Fibroblast of lung (primary cell): ENCODE measurements around the gene RASGRF2. TPM values are rescaled to one million over a fixed set of nuclear protein-coding genes. Genes with fewer than 3 reads are reported as not detected.
"Not testable (repeated sequence)": the region's sequence is repeated elsewhere in the genome, so short reads cannot be mapped to it uniquely, and the experiment has no call there.

ENCODE experiments used
- DNase-seq, 2 donors: peaks; one replicate each; pipeline versions ENCODE4 v3.0.0 to v3.0.0-alpha.2; 2010; ENCODE audit warnings: low read depth in 2 of 2
- H2AFZ ChIP-seq: 2 replicates; pipeline ENCODE4 v1.5.1; 2012; ENCODE audit warnings: low read length, control low read depth, inconsistent platforms
- H3K27ac ChIP-seq: 2 replicates; pipeline ENCODE4 v1.5.1; 2011; ENCODE audit warnings: low read length, control low read depth; ENCODE audit not compliant: insufficient read depth
- H3K27me3 ChIP-seq: 2 replicates; pipeline ENCODE4 v1.5.1; 2011; ENCODE audit warnings: mild to moderate bottlenecking, low read length; ENCODE audit not compliant: control insufficient read depth, insufficient read depth
- H3K36me3 ChIP-seq: 2 replicates; pipeline ENCODE4 v1.5.1; 2011; ENCODE audit warnings: low read length; ENCODE audit not compliant: control insufficient read depth, insufficient read depth
- H3K4me1 ChIP-seq: 2 replicates; pipeline ENCODE4 v1.5.1; 2011; ENCODE audit warnings: low read length; ENCODE audit not compliant: control insufficient read depth, insufficient read depth; ENCODE audit errors: extremely low read depth
- H3K4me2 ChIP-seq: 2 replicates; pipeline ENCODE4 v1.5.1; 2011; ENCODE audit warnings: low read length, control low read depth; ENCODE audit not compliant: insufficient read depth; ENCODE audit errors: extremely low read depth
- H3K4me3 ChIP-seq, 4 experiments: fragments of 200-600 bp in 1 of 4; sonication (generic) in 1 of 4; replicated peaks in 1 of 4; 2 replicates each; pipeline ENCODE4 v1.5.1; 2011 to 2016; ENCODE audit warnings: low read length in 4 of 4, low read depth in 3 of 4, mild to moderate bottlenecking in 3 of 4, control low read depth in 2 of 4, inconsistent platforms in 1 of 4, mixed read lengths in 1 of 4; ENCODE audit not compliant: insufficient read depth in 1 of 4; ENCODE audit errors: control extremely low read depth in 1 of 4
- H3K79me2 ChIP-seq: 2 replicates; pipeline ENCODE4 v1.5.1; 2012; ENCODE audit warnings: mild to moderate bottlenecking, low read length, inconsistent platforms; ENCODE audit not compliant: control insufficient read depth, insufficient read depth
- H3K9ac ChIP-seq: 2 replicates; pipeline ENCODE4 v1.5.1; 2011; ENCODE audit warnings: mild to moderate bottlenecking, low read length, control low read depth; ENCODE audit not compliant: insufficient read depth
- H3K9me3 ChIP-seq: 2 replicates; pipeline ENCODE4 v1.5.1; 2012; ENCODE audit warnings: low read depth, low read length; ENCODE audit not compliant: control insufficient read depth, insufficient read depth
- H4K20me1 ChIP-seq: 2 replicates; pipeline ENCODE4 v1.5.1; 2011; ENCODE audit warnings: low read length; ENCODE audit not compliant: control insufficient read depth, insufficient read depth; ENCODE audit errors: extremely low read depth
- CTCF ChIP-seq, 2 donors: IDR thresholded peaks in 1 of 2; conservative IDR thresholded peaks in 1 of 2; 1 replicate in 1 of 2; 2 replicates in 1 of 2; pipeline ENCODE4 v1.5.1; 2011 to 2012; ENCODE audit warnings: low read length in 2 of 2, control low read depth in 1 of 2, inconsistent platforms in 1 of 2, low read depth in 1 of 2, mild to moderate bottlenecking in 1 of 2
- EZH2 ChIP-seq: IDR thresholded peaks from 2 replicates; pipeline ENCODE4 v1.5.1; 2012; ENCODE audit warnings: low read length, control low read depth, mild to moderate bottlenecking; ENCODE audit errors: missing control alignments
- polyA plus RNA-seq, 2 donors: library from polyadenylated mRNA; depleted of rRNA in 1 of 2; stranded (reverse) in 1 of 2; unstranded in 1 of 2; fragments of >200 nt; gene quantifications; 2 replicates each; pipeline ENCODE4 v1.2.1, GENCODE V29; 2011 to 2012; ENCODE audit warnings: missing spikeins in 1 of 2
- total RNA-seq: library from RNA; depleted of rRNA; stranded (reverse); fragments of >200 nt; gene quantifications from 2 replicates; pipeline ENCODE4 v1.2.1, GENCODE V29; 2014

The RASGRF2 gene
- total and polyA plus RNA-seq, 2 donors (not counting 1 experiment from before 2014, with no cell fraction given), result 3.5 to 19.5 TPM

- H3K4me3 ChIP-seq, result no peak overlapping the region
- no peak for TF ChIP-seq CTCF (conservative IDR thresholded peaks at IDR 0.05 in 1 of 2, IDR thresholded peaks at IDR 0.05 in 1 of 2; ENCODE audit: low read depth in 1 of 2, low read length in 2 of 2)
- no peak for TF ChIP-seq EZH2
- no peak overlapping the region for H3K9ac ChIP-seq
- peaks cover 7% of the 10 kb centered on the region for H3K79me2 ChIP-seq
- no peaks in the 10 kb centered on the region for H3K36me3 ChIP-seq
- no peak overlapping the region for H3K27ac ChIP-seq
- DNase-seq, result peak in 1 of 2 donors; percentile 25
- no peaks in the 10 kb centered on the region for H3K9me3 ChIP-seq
- H2AFZ ChIP-seq, result no peak overlapping the region
- peaks cover 8% of the 10 kb centered on the region for H3K4me1 ChIP-seq
- no peaks in the 10 kb centered on the region for H4K20me1 ChIP-seq
- no peaks in the 10 kb centered on the region for H3K27me3 ChIP-seq
- H3K4me2 ChIP-seq, result no peak overlapping the region
Observed at GRCh38 chr5:81265101-81265500, 304.9 kb downstream of the RASGRF2 start.

- peak overlapping the region; percentile 38 for H3K27ac ChIP-seq
- no peak overlapping the region for H3K4me3 ChIP-seq
- DNase-seq, result peak; percentile 84 to 88
- H3K4me1 ChIP-seq, result peaks cover 8% of the 10 kb centered on the region
- no peaks in the 10 kb centered on the region for H4K20me1 ChIP-seq
- no peaks in the 10 kb centered on the region for H3K9me3 ChIP-seq
- no peak for TF ChIP-seq CTCF (conservative IDR thresholded peaks at IDR 0.05 in 1 of 2, IDR thresholded peaks at IDR 0.05 in 1 of 2; ENCODE audit: low read depth in 1 of 2, low read length in 2 of 2)
- no peak for TF ChIP-seq EZH2
- H2AFZ ChIP-seq, result no peak overlapping the region
- H3K4me2 ChIP-seq, result peak overlapping the region; percentile 51
- H3K27me3 ChIP-seq, result no peaks in the 10 kb centered on the region
- H3K36me3 ChIP-seq, result no peaks in the 10 kb centered on the region
- H3K9ac ChIP-seq, result no peak overlapping the region
- peaks cover 7% of the 10 kb centered on the region for H3K79me2 ChIP-seq
Observed at GRCh38 chr5:81268521-81269196, 308.5 kb downstream of the RASGRF2 start.

- TF ChIP-seq EZH2, result no peak
- no peak for TF ChIP-seq CTCF (conservative IDR thresholded peaks at IDR 0.05 in 1 of 2, IDR thresholded peaks at IDR 0.05 in 1 of 2; ENCODE audit: low read depth in 1 of 2, low read length in 2 of 2)
- Histone ChIP-seq H3K4me1 (peaks cover 8% of the 10 kb centered on the region), H3K4me2 (no peak overlapping the region), H3K27ac (no peak overlapping the region), H3K4me3 (no peak overlapping the region), H3K9me3 (no peaks in the 10 kb centered on the region), H3K79me2 (peaks cover 7% of the 10 kb centered on the region), H3K27me3 (no peaks in the 10 kb centered on the region), H4K20me1 (no peaks in the 10 kb centered on the region), H3K36me3 (no peaks in the 10 kb centered on the region), H3K9ac (no peak overlapping the region), H2AFZ (no peak overlapping the region)
- DNase-seq, result no peak
Observed at GRCh38 chr5:81269751-81270393, 309.7 kb downstream of the RASGRF2 start.

GRCh38 chr5:81270394-81271027 lies 310.3 kb downstream of the RASGRF2 start:
- not testable (repeated sequence) for H4K20me1 ChIP-seq, H3K9ac ChIP-seq, H3K27ac ChIP-seq, H2AFZ ChIP-seq, H3K4me1 ChIP-seq, H3K4me2 ChIP-seq, H3K79me2 ChIP-seq, H3K27me3 ChIP-seq, H3K4me3 ChIP-seq, DNase-seq, H3K36me3 ChIP-seq, H3K9me3 ChIP-seq
